Sigmoid colon (tissue), 7 donors: ENCODE results near the gene SMYD3. TPM values are rescaled to one million over a fixed set of nuclear protein-coding genes. Genes with fewer than 3 reads are reported as not detected.

ENCODE experiments used
- DNase-seq: peaks from one replicate; pipeline ENCODE4 v3.0.0-alpha.2; 2019
- H3K27ac ChIP-seq, 4 donors: fragments of 200-600 bp; sonication (generic); one replicate each; pipeline ENCODE4 v1.5.1; 2016 to 2019; ENCODE audit warnings: mild to moderate bottlenecking in 1 of 4
- H3K27me3 ChIP-seq, 3 donors: fragments of 200-600 bp; sonication (generic); one replicate each; pipeline ENCODE4 v1.5.1; 2019; ENCODE audit warnings: mild to moderate bottlenecking in 1 of 3
- H3K36me3 ChIP-seq, 4 donors: fragments of 200-600 bp; sonication (generic); one replicate each; pipeline ENCODE4 v1.5.1; 2016 to 2019
- H3K4me1 ChIP-seq, 4 donors: fragments of 200-600 bp; sonication (generic); one replicate each; pipeline ENCODE4 v1.5.1; 2017 to 2019
- H3K4me3 ChIP-seq, 4 donors: fragments of 200-600 bp; sonication (generic); one replicate each; pipeline ENCODE4 v1.5.1; 2017 to 2019; ENCODE audit warnings: mild to moderate bottlenecking in 2 of 4, moderate library complexity in 1 of 4
- H3K9me3 ChIP-seq, 4 donors: fragments of 200-600 bp in 3 of 4; sonication (generic) in 3 of 4; one replicate each; pipeline versions ENCODE4 v1.5.1 to v1.6.1; 2013 to 2019
- CTCF ChIP-seq, 4 experiments: fragments of 450-650 bp in 3 of 4; fragments of 200-600 bp in 1 of 4; IDR thresholded peaks; one replicate each; pipeline ENCODE4 v1.5.1; 2016 to 2019; ENCODE audit warnings: antibody characterized with exemption in 4 of 4, mild to moderate bottlenecking in 3 of 4, moderate library complexity in 2 of 4
- EP300 ChIP-seq, 4 donors: sonication (generic); formaldehyde crosslinking; IDR thresholded peaks; one replicate each; pipeline ENCODE4 v1.6.1; 2017; ENCODE audit warnings: antibody characterized with exemption in 4 of 4
- POLR2A ChIP-seq, 2 donors: fragments of 450-650 bp; IDR thresholded peaks; one replicate each; pipeline ENCODE4 v1.6.1; 2016; ENCODE audit warnings: antibody characterized with exemption in 2 of 2, mild to moderate bottlenecking in 2 of 2, moderate library complexity in 2 of 2
- POLR2AphosphoS5 ChIP-seq, 4 donors: sonication (generic); formaldehyde crosslinking; IDR thresholded peaks; one replicate each; pipeline ENCODE4 v1.6.1; 2017; ENCODE audit warnings: antibody characterized with exemption in 4 of 4
- WGBS, 2 donors: extraction: QIAGEN DNeasy Blood & Tissue Kit; methylation state at CpG; one replicate each; pipeline ENCODE4 v1.1.7; 2013; 5-methylcytosine and 5-hydroxymethylcytosine counted together
- intact Hi-C: fragments of 100-400 bp; cut with DNase I; formaldehyde crosslinking; loops from one replicate; pipeline ENCODE4 v1.15.1; 2023
- polyA plus RNA-seq, 3 donors: library from polyadenylated mRNA; stranded (reverse); fragments of 200-250 nt; gene quantifications; one replicate each; pipeline ENCODE4 v1.2.3, GENCODE V29; 2013
- total RNA-seq, 4 donors: library from RNA; depleted of rRNA; stranded (reverse); fragments of >200 nt; gene quantifications; one replicate each; pipeline ENCODE4 v1.1.0, GENCODE V29; 2016
- donor health status: healthy with polysubstance abuse.
- donor health status: Bipolar disorder and iron deficiency.
- donor health status: healthy.

The SMYD3 gene
- total and polyA plus RNA-seq, 7 donors: 8.7 to 23.8 (median 17.1) TPM

GRCh38 chr1:246265481-246265880 is 241.6 kb downstream of the SMYD3 start:
- WGBS, 2 donors: 94 to 97% methylated on average over 2 of the region's 2 CpGs
- no peaks in the 10 kb centered on the region for H3K9me3 ChIP-seq

DNA sequence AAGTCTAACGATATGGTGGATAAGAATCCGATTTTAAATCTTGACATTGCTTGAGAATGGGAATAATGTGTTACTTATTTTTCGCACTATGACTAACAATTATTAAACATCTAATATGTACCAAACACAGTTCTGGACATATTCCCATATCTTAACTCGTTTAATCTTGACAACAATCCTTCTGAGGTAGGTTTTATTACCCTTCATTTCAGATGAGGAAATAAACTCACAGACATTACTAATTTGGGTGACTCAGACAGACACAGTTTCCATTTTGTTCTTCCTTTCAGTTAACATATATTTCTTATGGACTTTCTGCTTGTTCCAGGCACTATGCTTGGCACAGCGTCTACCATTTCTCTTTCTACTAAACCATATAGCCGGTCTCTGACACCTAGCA is 244.8 kb downstream of the SMYD3 start:
- DNase-seq: no peak
- H3K4me1 ChIP-seq: no peaks in the 10 kb centered on the region
- no peak overlapping the region for H3K4me3 ChIP-seq
- intact Hi-C loops: no loop called here
- no peaks in the 10 kb centered on the region for H3K9me3 ChIP-seq
- WGBS, 2 donors: 79 to 86% methylated on average over 6 of the region's 6 CpGs
- H3K27ac ChIP-seq: no peak overlapping the region
- no peak for TF ChIP-seq POLR2A (IDR thresholded peaks at IDR 0.05)
- no peak for TF ChIP-seq EP300 (IDR thresholded peaks at IDR 0.05)
- no peak for TF ChIP-seq CTCF (IDR thresholded peaks at IDR 0.05)
- no peak for TF ChIP-seq POLR2AphosphoS5 (IDR thresholded peaks at IDR 0.05)
- no peaks in the 10 kb centered on the region for H3K27me3 ChIP-seq
- H3K36me3 ChIP-seq: no peaks in the 10 kb centered on the region

More at GRCh38 chr1:246265481-246265880, 241.6 kb downstream of the SMYD3 start:
- DNase-seq: no peak
- TF ChIP-seq POLR2A (IDR thresholded peaks at IDR 0.05): no peak
- no peak overlapping the region for H3K27ac ChIP-seq
- H3K4me1 ChIP-seq: no peaks in the 10 kb centered on the region
- no peaks in the 10 kb centered on the region for H3K27me3 ChIP-seq
- intact Hi-C loops: no loop called here
- no peaks in the 10 kb centered on the region for H3K36me3 ChIP-seq
- H3K4me3 ChIP-seq: no peak overlapping the region

DNA sequence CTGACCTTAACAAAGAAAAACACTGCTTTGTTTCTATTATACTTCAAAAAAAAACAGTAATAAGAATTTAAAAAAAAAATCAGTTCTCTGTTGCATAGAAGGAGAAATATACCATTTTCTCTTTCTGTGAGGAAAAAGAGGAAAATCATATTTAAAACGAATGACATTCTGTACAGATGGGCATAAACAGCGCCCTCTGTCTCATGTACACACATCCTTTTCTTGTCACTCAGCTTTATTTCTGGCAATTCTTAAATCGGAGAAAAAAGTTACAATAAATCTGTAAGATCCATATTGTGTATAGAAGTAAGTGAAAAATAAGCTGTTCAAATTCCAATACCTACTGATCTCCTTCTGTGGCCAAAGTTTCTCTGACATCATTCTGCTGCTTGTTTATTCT is 245.4 kb downstream of the SMYD3 start:
- no peak overlapping the region for H3K4me3 ChIP-seq
- H3K4me1 ChIP-seq: no peaks in the 10 kb centered on the region
- H3K27me3 ChIP-seq: no peaks in the 10 kb centered on the region
- TF ChIP-seq POLR2A (IDR thresholded peaks at IDR 0.05): no peak
- no peak for TF ChIP-seq CTCF (IDR thresholded peaks at IDR 0.05)
- TF ChIP-seq EP300 (IDR thresholded peaks at IDR 0.05): no peak
- TF ChIP-seq POLR2AphosphoS5 (IDR thresholded peaks at IDR 0.05): no peak
- H3K36me3 ChIP-seq: no peaks in the 10 kb centered on the region
- intact Hi-C loops: no loop called here
- no peak overlapping the region for H3K27ac ChIP-seq
- DNase-seq: no peak
- 90 to 91% methylated on average over 3 of the region's 3 CpGs for WGBS, 2 donors
- H3K9me3 ChIP-seq: no peaks in the 10 kb centered on the region

- intact Hi-C loops: no loop called here
- no peaks in the 10 kb centered on the region for H3K36me3 ChIP-seq
- no peaks in the 10 kb centered on the region for H3K4me1 ChIP-seq
- no peak for TF ChIP-seq EP300 (IDR thresholded peaks at IDR 0.05)
- no peak overlapping the region for H3K27ac ChIP-seq
- no peak for DNase-seq
- H3K27me3 ChIP-seq: no peaks in the 10 kb centered on the region
- 95 to 99% methylated on average over 4 of the region's 4 CpGs for WGBS, 2 donors
- H3K4me3 ChIP-seq: no peak overlapping the region
- no peaks in the 10 kb centered on the region for H3K9me3 ChIP-seq
These were observed 248.8 kb downstream of the SMYD3 start for GRCh38 chr1:246258250-246258649.

- no peak for TF ChIP-seq EP300 (IDR thresholded peaks at IDR 0.05)
- no peak for TF ChIP-seq POLR2A (IDR thresholded peaks at IDR 0.05)
- no peak for TF ChIP-seq CTCF (IDR thresholded peaks at IDR 0.05)
- TF ChIP-seq POLR2AphosphoS5 (IDR thresholded peaks at IDR 0.05): no peak
- H3K4me1 ChIP-seq: no peaks in the 10 kb centered on the region
- WGBS, 2 donors: 73 to 86% methylated on average over 2 of the region's 2 CpGs
- no peaks in the 10 kb centered on the region for H3K36me3 ChIP-seq
- H3K27me3 ChIP-seq: no peaks in the 10 kb centered on the region
- H3K9me3 ChIP-seq: no peaks in the 10 kb centered on the region
- H3K27ac ChIP-seq: no peak overlapping the region
- DNase-seq: no peak
- H3K4me3 ChIP-seq: no peak overlapping the region
- intact Hi-C loops: no loop called here
These were observed 251.3 kb downstream of the SMYD3 start for GRCh38 chr1:246255773-246256172.

GRCh38 chr1:246254854-246255253 is 252.2 kb downstream of the SMYD3 start:
- intact Hi-C loops: no loop called here
- TF ChIP-seq POLR2AphosphoS5 (IDR thresholded peaks at IDR 0.05): no peak
- no peak for TF ChIP-seq EP300 (IDR thresholded peaks at IDR 0.05)
- no peak for TF ChIP-seq CTCF (IDR thresholded peaks at IDR 0.05)
- no peak for TF ChIP-seq POLR2A (IDR thresholded peaks at IDR 0.05)
- DNase-seq: no peak
- Histone ChIP-seq H3K27me3 (no peaks in the 10 kb centered on the region), H3K4me1 (no peaks in the 10 kb centered on the region), H3K9me3 (no peaks in the 10 kb centered on the region), H3K27ac (no peak overlapping the region), H3K4me3 (no peak overlapping the region), H3K36me3 (no peaks in the 10 kb centered on the region)
- 73 to 77% methylated on average over 2 of the region's 2 CpGs for WGBS, 2 donors
